Natural killer cell (primary cell): ENCODE data around the gene BCL7B. TPM values are rescaled to one million over a fixed set of nuclear protein-coding genes. Genes with fewer than 3 reads are reported as not detected.
"Not testable (repeated sequence)": the region's sequence is repeated elsewhere in the genome, so short reads cannot be mapped to it uniquely, and the experiment has no call there.

Source experiments
- ATAC-seq, 3 donors: fragments of 150-1000 bp in 2 of 3; fragments of 200-7000 bp in 1 of 3; cut with Tn5 transposase; 1 replicate in 1 of 3; 2 replicates in 2 of 3; pipeline ENCODE4 v1.10.0; 2021; ENCODE audit warnings: mild to moderate bottlenecking in 2 of 3, moderate library complexity in 2 of 3
- DNase-seq, 2 donors: peaks; one replicate each; pipeline versions ENCODE4 v3.0.0 to v3.0.0-alpha.2; 2013 to 2021; ENCODE audit warnings: mixed read lengths in 1 of 2
- H3K27ac ChIP-seq: one replicate; pipeline ENCODE4 v1.5.1; 2013; ENCODE audit warnings: mild to moderate bottlenecking, low read length
- H3K27me3 ChIP-seq: one replicate; pipeline ENCODE4 v1.6.1; 2013; ENCODE audit warnings: low read length; ENCODE audit not compliant: control insufficient read depth, insufficient read depth
- H3K36me3 ChIP-seq: one replicate; pipeline ENCODE4 v1.6.1; 2013; ENCODE audit warnings: low read length; ENCODE audit not compliant: control insufficient read depth, insufficient read depth
- H3K4me1 ChIP-seq: one replicate; pipeline ENCODE4 v1.6.1; 2013; ENCODE audit warnings: low read length; ENCODE audit not compliant: control insufficient read depth, insufficient read depth
- H3K4me3 ChIP-seq: one replicate; pipeline ENCODE4 v1.5.1; 2013; ENCODE audit warnings: low read length
- H3K9me3 ChIP-seq: one replicate; pipeline ENCODE4 v1.6.1; 2013; ENCODE audit warnings: low read length; ENCODE audit not compliant: control insufficient read depth, insufficient read depth
- H3K27ac Mint-ChIP-seq, 2 donors: one replicate each; pipeline ENCODE4 v1.8.0; 2022; ENCODE audit warnings: mild to moderate bottlenecking in 2 of 2, mixed read lengths in 2 of 2, moderate library complexity in 1 of 2
- H3K27me3 Mint-ChIP-seq, 2 donors: one replicate each; pipeline ENCODE4 v1.8.0; 2022; ENCODE audit warnings: low read depth in 2 of 2, mixed read lengths in 2 of 2
- H3K36me3 Mint-ChIP-seq: one replicate; pipeline ENCODE4 v1.8.0; 2022; ENCODE audit warnings: mixed read lengths
- H3K4me1 Mint-ChIP-seq, 2 donors: one replicate each; pipeline ENCODE4 v1.8.0; 2022; ENCODE audit warnings: mixed read lengths in 2 of 2
- H3K4me3 Mint-ChIP-seq: one replicate; pipeline ENCODE4 v1.8.0; 2022; ENCODE audit warnings: mild to moderate bottlenecking, moderate library complexity, mixed read lengths
- H3K9me3 Mint-ChIP-seq, 2 donors: one replicate each; pipeline ENCODE4 v1.8.0; 2022; ENCODE audit warnings: mixed read lengths in 2 of 2
- WGBS: methylation state at CpG from one replicate; pipeline ENCODE4 v1.1.7; 2013; ENCODE audit warnings: missing lambda C conversion rate; ENCODE audit not compliant: insufficient coverage; 5-methylcytosine and 5-hydroxymethylcytosine counted together
- intact Hi-C: fragments of 100-400 bp; cut with micrococcal nuclease; formaldehyde crosslinking; loops from one replicate; pipeline ENCODE4 v1.14.2; 2022
- total RNA-seq, 4 donors: library from RNA; stranded (reverse); fragments of 120-200 nt in 1 of 4; gene quantifications; one replicate each; pipeline versions ENCODE4 v1.2.3 to v1.2.4, GENCODE V29; 2013 to 2022
- TF ChIP-seq, protein P1 (sequence below): fragments of 200-600 bp; IDR thresholded peaks from one replicate; pipeline ENCODE4 v1.8.0; 2022; ENCODE audit warnings: antibody characterized with exemption

BCL7B gene
- total RNA-seq, 3 donors from 2014 or later (not counting 1 experiment from before 2014, with no cell fraction given): 109 to 131 (median 120) TPM

GRCh38 chr7:73547841-73548240 is 9.6 kb downstream of the BCL7B start:
- Histone ChIP-seq H3K27ac (no peak overlapping the region), H3K4me3 (no peak overlapping the region), H3K9me3 (no peaks in the 10 kb centered on the region), H3K36me3 (peaks cover 40% of the 10 kb centered on the region), H3K27me3 (no peaks in the 10 kb centered on the region), H3K4me1 (peaks cover 3% of the 10 kb centered on the region)
- Mint-ChIP-seq H3K9me3 (no peaks in the 10 kb centered on the region), H3K27ac (peak overlapping the region; percentile 4 to 47), H3K4me1 (peaks cover 28 to 39% of the 10 kb centered on the region in 2 donors), H3K36me3 (no peaks in the 10 kb centered on the region), H3K27me3 (no peaks in the 10 kb centered on the region), H3K4me3 (no peak overlapping the region)
- no peak for ATAC-seq
- intact Hi-C loops: no loop called here
- WGBS: 91% methylated on average over 9 of the region's 9 CpGs
- no peak for DNase-seq
- TF ChIP-seq, protein P1, sequence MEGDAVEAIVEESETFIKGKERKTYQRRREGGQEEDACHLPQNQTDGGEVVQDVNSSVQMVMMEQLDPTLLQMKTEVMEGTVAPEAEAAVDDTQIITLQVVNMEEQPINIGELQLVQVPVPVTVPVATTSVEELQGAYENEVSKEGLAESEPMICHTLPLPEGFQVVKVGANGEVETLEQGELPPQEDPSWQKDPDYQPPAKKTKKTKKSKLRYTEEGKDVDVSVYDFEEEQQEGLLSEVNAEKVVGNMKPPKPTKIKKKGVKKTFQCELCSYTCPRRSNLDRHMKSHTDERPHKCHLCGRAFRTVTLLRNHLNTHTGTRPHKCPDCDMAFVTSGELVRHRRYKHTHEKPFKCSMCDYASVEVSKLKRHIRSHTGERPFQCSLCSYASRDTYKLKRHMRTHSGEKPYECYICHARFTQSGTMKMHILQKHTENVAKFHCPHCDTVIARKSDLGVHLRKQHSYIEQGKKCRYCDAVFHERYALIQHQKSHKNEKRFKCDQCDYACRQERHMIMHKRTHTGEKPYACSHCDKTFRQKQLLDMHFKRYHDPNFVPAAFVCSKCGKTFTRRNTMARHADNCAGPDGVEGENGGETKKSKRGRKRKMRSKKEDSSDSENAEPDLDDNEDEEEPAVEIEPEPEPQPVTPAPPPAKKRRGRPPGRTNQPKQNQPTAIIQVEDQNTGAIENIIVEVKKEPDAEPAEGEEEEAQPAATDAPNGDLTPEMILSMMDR: no peak

- Mint-ChIP-seq H3K4me1 (peaks cover 24 to 43% of the 10 kb centered on the region in 2 donors), H3K36me3 (peaks cover 8% of the 10 kb centered on the region), H3K9me3 (no peaks in the 10 kb centered on the region), H3K4me3 (no peak overlapping the region), H3K27me3 (no peaks in the 10 kb centered on the region), H3K27ac (no peak overlapping the region)
- Histone ChIP-seq H3K4me3 (no peak overlapping the region), H3K27me3 (no peaks in the 10 kb centered on the region), H3K9me3 (no peaks in the 10 kb centered on the region), H3K4me1 (peaks cover 3% of the 10 kb centered on the region), H3K27ac (no peak overlapping the region), H3K36me3 (peaks cover 48% of the 10 kb centered on the region)
- DNase-seq: no peak
- WGBS: 93% methylated on average over 2 of the region's 2 CpGs
- intact Hi-C loops: no loop called here
- TF ChIP-seq, protein P1: no peak
- ATAC-seq: no peak
Observed at GRCh38 chr7:73544678-73545077, 12.8 kb downstream of the BCL7B start.

GRCh38 chr7:73541722-73542121 is 15.8 kb downstream of the BCL7B start:
- ATAC-seq: no peak
- Mint-ChIP-seq H3K27me3 (no peaks in the 10 kb centered on the region), H3K4me3 (no peak overlapping the region), H3K36me3 (peaks cover 8% of the 10 kb centered on the region), H3K27ac (peak overlapping the region in 1 of 2 donors; percentile 36), H3K4me1 (peaks cover 6 to 27% of the 10 kb centered on the region in 2 donors), H3K9me3 (no peaks in the 10 kb centered on the region)
- no peak overlapping the region for H3K4me3 ChIP-seq
- H3K36me3 ChIP-seq: peaks cover 55% of the 10 kb centered on the region
- no peak overlapping the region for H3K27ac ChIP-seq
- TF ChIP-seq, protein P1: no peak
- no peak for DNase-seq
- no peaks in the 10 kb centered on the region for H3K27me3 ChIP-seq
- WGBS: 96% methylated on average over 10 of the region's 10 CpGs
- no peaks in the 10 kb centered on the region for H3K9me3 ChIP-seq
- intact Hi-C loops: no loop called here
- H3K4me1 ChIP-seq: no peaks in the 10 kb centered on the region

DNA sequence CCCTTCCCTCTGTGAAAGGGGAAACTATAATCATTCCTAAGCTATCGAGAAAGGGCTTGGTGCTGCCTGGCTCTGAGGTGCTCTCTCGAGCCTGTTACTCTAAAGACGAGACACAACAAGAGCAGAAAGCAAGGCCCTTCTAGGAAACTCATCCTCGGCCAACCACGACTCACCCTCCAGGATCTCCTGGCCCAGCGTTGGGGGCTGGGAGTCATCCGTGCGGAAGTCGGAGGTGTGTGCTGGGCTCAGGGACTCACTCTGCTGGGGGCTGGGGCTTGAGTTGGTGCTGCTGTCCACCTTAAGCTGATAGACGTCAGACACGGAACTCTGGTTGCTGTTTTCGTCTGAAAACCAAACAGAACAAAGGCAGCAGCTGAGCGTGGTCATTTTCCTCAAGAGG is 17.8 kb downstream of the BCL7B start:
- H3K4me1 Mint-ChIP-seq: peaks cover 0 to 15% of the 10 kb centered on the region in 2 donors
- no peak overlapping the region for H3K4me3 Mint-ChIP-seq
- Histone ChIP-seq H3K27me3 (no peaks in the 10 kb centered on the region), H3K4me1 (no peaks in the 10 kb centered on the region), H3K9me3 (no peaks in the 10 kb centered on the region), H3K36me3 (peaks cover 66% of the 10 kb centered on the region), H3K27ac (no peak overlapping the region), H3K4me3 (no peak overlapping the region)
- no peak for ATAC-seq
- WGBS: 96% methylated on average over 13 of the region's 13 CpGs
- H3K36me3 Mint-ChIP-seq: peaks cover 8% of the 10 kb centered on the region
- intact Hi-C loops: no loop called here
- TF ChIP-seq, protein P1: no peak
- no peaks in the 10 kb centered on the region for H3K27me3 Mint-ChIP-seq
- no peak overlapping the region for H3K27ac Mint-ChIP-seq
- no peak for DNase-seq
- H3K9me3 Mint-ChIP-seq: no peaks in the 10 kb centered on the region

DNA sequence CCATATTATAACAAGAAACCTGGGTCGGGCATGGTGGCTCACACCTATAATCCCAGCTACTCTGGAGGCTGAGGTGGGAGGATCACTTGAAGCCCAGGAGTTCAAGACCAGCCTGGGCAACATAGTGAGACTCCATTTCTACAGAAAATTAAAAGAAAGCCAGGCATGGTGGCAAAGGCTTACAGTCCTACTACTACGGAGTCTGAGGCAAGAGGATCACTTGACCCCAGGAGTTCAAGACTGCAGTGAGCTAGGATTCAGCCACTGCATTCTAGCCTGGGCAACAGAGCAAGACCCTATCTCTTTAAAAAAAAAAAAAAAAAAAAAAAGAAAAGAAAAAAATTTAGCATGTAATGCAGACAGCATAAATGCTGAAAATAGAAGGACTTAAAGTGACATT is 19.0 kb downstream of the BCL7B start:
- H3K27me3 Mint-ChIP-seq, ATAC-seq: not testable (repeated sequence)
- peak overlapping the region in 1 of 2 donors; percentile 18 for H3K27ac Mint-ChIP-seq

More for the DNA sequence above, 19.0 kb downstream of the BCL7B start:
- H3K4me3 Mint-ChIP-seq, H3K4me3 ChIP-seq, intact Hi-C loops, H3K27me3 ChIP-seq, H3K36me3 Mint-ChIP-seq, H3K9me3 Mint-ChIP-seq, H3K4me1 ChIP-seq, H3K9me3 ChIP-seq, DNase-seq, H3K27ac ChIP-seq: not testable (repeated sequence)
- WGBS: 100% methylated on average over 1 of the region's 2 CpGs
- H3K36me3 ChIP-seq: peaks cover 64% of the 10 kb centered on the region
- peaks cover 0 to 12% of the 10 kb centered on the region in 2 donors for H3K4me1 Mint-ChIP-seq
